Measurements from ENCODE around the gene PRKCE. TPM values are rescaled to one million over a fixed set of nuclear protein-coding genes. Genes with fewer than 3 reads are reported as not detected.

Gene PRKCE
- total and polyA plus RNA-seq, 2 donors (not counting 1 experiment from before 2014, with no cell fraction given): 14.1 to 19.0 TPM

DNA sequence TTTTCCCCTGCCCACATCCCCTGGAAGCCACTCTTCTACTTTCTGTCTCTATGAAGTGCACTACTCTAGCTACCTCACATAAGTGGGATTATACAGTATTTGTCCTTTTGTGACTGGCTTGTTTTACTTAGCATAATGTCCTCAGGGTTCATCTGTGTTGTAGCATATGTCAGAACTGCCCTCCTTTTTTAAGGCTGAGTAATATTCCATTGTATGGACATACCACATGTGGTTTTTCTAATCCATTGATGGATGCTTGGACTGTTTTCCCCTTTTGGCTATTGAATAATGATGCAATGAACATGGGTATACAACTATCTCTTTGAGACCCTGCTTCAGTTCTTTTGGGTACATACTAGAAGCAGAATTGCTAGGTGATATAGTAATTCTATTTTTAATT lies 95.9 kb downstream of the PRKCE start:
- H3K4me2 ChIP-seq (ENCODE audit: extremely low read depth, insufficient read depth, low read length): no peak overlapping the region
- no peak overlapping the region for H3K9ac ChIP-seq (ENCODE audit: insufficient read depth, low read length)
- H3K4me3 ChIP-seq (replicated peaks in 1 of 4; ENCODE audit: control extremely low read depth in 1 of 4, insufficient read depth in 1 of 4, low read depth in 3 of 4, low read length in 4 of 4): no peak overlapping the region
- no peaks in the 10 kb centered on the region for H3K27me3 ChIP-seq (ENCODE audit: control insufficient read depth, insufficient read depth, low read length)
- no peaks in the 10 kb centered on the region for H3K36me3 ChIP-seq (ENCODE audit: control insufficient read depth, insufficient read depth, low read length)
- peaks cover 2% of the 10 kb centered on the region for H3K4me1 ChIP-seq (ENCODE audit: control insufficient read depth, extremely low read depth, insufficient read depth, low read length)
- H4K20me1 ChIP-seq (ENCODE audit: control insufficient read depth, extremely low read depth, insufficient read depth, low read length): no peaks in the 10 kb centered on the region
- H2AFZ ChIP-seq (ENCODE audit: low read length): no peak overlapping the region
- H3K79me2 ChIP-seq (ENCODE audit: control insufficient read depth, insufficient read depth, low read length): peaks cover 2% of the 10 kb centered on the region
- no peaks in the 10 kb centered on the region for H3K9me3 ChIP-seq (ENCODE audit: control insufficient read depth, insufficient read depth, low read depth, low read length)
- no peak overlapping the region for H3K27ac ChIP-seq (ENCODE audit: insufficient read depth, low read length)
- DNase-seq (ENCODE audit: low read depth in 2 of 2): no peak
- TF ChIP-seq EZH2 (IDR thresholded peaks at IDR 0.05; ENCODE audit: low read length, missing control alignments): no peak
- TF ChIP-seq, protein P1, sequence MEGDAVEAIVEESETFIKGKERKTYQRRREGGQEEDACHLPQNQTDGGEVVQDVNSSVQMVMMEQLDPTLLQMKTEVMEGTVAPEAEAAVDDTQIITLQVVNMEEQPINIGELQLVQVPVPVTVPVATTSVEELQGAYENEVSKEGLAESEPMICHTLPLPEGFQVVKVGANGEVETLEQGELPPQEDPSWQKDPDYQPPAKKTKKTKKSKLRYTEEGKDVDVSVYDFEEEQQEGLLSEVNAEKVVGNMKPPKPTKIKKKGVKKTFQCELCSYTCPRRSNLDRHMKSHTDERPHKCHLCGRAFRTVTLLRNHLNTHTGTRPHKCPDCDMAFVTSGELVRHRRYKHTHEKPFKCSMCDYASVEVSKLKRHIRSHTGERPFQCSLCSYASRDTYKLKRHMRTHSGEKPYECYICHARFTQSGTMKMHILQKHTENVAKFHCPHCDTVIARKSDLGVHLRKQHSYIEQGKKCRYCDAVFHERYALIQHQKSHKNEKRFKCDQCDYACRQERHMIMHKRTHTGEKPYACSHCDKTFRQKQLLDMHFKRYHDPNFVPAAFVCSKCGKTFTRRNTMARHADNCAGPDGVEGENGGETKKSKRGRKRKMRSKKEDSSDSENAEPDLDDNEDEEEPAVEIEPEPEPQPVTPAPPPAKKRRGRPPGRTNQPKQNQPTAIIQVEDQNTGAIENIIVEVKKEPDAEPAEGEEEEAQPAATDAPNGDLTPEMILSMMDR (conservative IDR thresholded peaks at IDR 0.05 in 1 of 2, IDR thresholded peaks at IDR 0.05 in 1 of 2; ENCODE audit: low read depth in 1 of 2, low read length in 2 of 2): no peak

- Histone ChIP-seq H4K20me1 (ENCODE audit: control insufficient read depth, extremely low read depth, insufficient read depth, low read length) (no peaks in the 10 kb centered on the region), H3K9me3 (ENCODE audit: control insufficient read depth, insufficient read depth, low read depth, low read length) (no peaks in the 10 kb centered on the region), H3K4me2 (ENCODE audit: extremely low read depth, insufficient read depth, low read length) (no peak overlapping the region), H2AFZ (ENCODE audit: low read length) (no peak overlapping the region), H3K27ac (ENCODE audit: insufficient read depth, low read length) (peak overlapping the region; percentile 74), H3K79me2 (ENCODE audit: control insufficient read depth, insufficient read depth, low read length) (peaks cover 2% of the 10 kb centered on the region), H3K4me1 (ENCODE audit: control insufficient read depth, extremely low read depth, insufficient read depth, low read length) (no peaks in the 10 kb centered on the region), H3K27me3 (ENCODE audit: control insufficient read depth, insufficient read depth, low read length) (no peaks in the 10 kb centered on the region), H3K36me3 (ENCODE audit: control insufficient read depth, insufficient read depth, low read length) (no peaks in the 10 kb centered on the region), H3K4me3 (replicated peaks in 1 of 4; ENCODE audit: control extremely low read depth in 1 of 4, insufficient read depth in 1 of 4, low read depth in 3 of 4, low read length in 4 of 4) (no peak overlapping the region), H3K9ac (ENCODE audit: insufficient read depth, low read length) (no peak overlapping the region)
- peak in 1 of 2 donors; percentile 11 for DNase-seq (ENCODE audit: low read depth in 2 of 2)
- TF ChIP-seq EZH2 (IDR thresholded peaks at IDR 0.05; ENCODE audit: low read length, missing control alignments): no peak
- TF ChIP-seq, protein P1 (conservative IDR thresholded peaks at IDR 0.05 in 1 of 2, IDR thresholded peaks at IDR 0.05 in 1 of 2; ENCODE audit: low read depth in 1 of 2, low read length in 2 of 2): no peak
These were observed 96.8 kb downstream of the PRKCE start for GRCh38 chr2:45748239-45748638.

DNA sequence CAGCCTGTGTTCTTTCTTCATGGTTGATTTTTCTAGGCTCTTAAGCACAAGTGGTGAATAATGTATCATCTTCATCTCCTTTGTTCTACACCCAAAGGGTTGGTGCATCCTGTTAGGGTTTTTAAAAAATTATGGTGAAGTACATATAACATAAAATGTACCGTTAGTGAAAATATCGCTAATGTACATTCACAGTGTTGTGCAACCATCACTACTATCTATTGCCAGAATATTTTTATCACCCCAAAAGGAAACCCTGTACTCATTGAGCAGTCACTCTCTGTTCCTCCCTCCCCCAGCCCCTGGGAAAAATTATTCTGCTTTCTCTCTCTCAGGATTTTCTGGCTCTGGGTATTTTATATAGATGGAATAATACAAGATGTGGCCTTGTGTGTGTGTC lies 98.5 kb downstream of the PRKCE start:
- Histone ChIP-seq H4K20me1 (ENCODE audit: control insufficient read depth, extremely low read depth, insufficient read depth, low read length) (no peaks in the 10 kb centered on the region), H3K27me3 (ENCODE audit: control insufficient read depth, insufficient read depth, low read length) (no peaks in the 10 kb centered on the region), H3K4me1 (ENCODE audit: control insufficient read depth, extremely low read depth, insufficient read depth, low read length) (peaks cover 2% of the 10 kb centered on the region), H3K4me3 (replicated peaks in 1 of 4; ENCODE audit: control extremely low read depth in 1 of 4, insufficient read depth in 1 of 4, low read depth in 3 of 4, low read length in 4 of 4) (no peak overlapping the region), H3K79me2 (ENCODE audit: control insufficient read depth, insufficient read depth, low read length) (peaks cover 4% of the 10 kb centered on the region), H2AFZ (ENCODE audit: low read length) (no peak overlapping the region), H3K9me3 (ENCODE audit: control insufficient read depth, insufficient read depth, low read depth, low read length) (no peaks in the 10 kb centered on the region), H3K4me2 (ENCODE audit: extremely low read depth, insufficient read depth, low read length) (no peak overlapping the region), H3K27ac (ENCODE audit: insufficient read depth, low read length) (no peak overlapping the region), H3K36me3 (ENCODE audit: control insufficient read depth, insufficient read depth, low read length) (no peaks in the 10 kb centered on the region), H3K9ac (ENCODE audit: insufficient read depth, low read length) (no peak overlapping the region)
- TF ChIP-seq, protein P1 (conservative IDR thresholded peaks at IDR 0.05 in 1 of 2, IDR thresholded peaks at IDR 0.05 in 1 of 2; ENCODE audit: low read depth in 1 of 2, low read length in 2 of 2): no peak
- no peak for DNase-seq (ENCODE audit: low read depth in 2 of 2)

All from fibroblast of lung (primary cell).